GM23248 (cell line): ENCODE data around the gene CTXND2. TPM values are rescaled to one million over a fixed set of nuclear protein-coding genes. Genes with fewer than 3 reads are reported as not detected.

Source experiments
- DNase-seq: peaks from one replicate; pipeline ENCODE4 v3.0.0-alpha.2; 2015
- H2AFZ ChIP-seq: fragments of 200-600 bp; sonication (generic); 2 replicates; pipeline ENCODE4 v1.6.1; 2016; ENCODE audit warnings: antibody characterized with exemption
- H3F3A ChIP-seq: fragments of 200-600 bp; sonication (generic); 2 replicates; pipeline ENCODE4 v1.6.1; 2016; ENCODE audit warnings: mild to moderate bottlenecking, antibody characterized with exemption, mixed run types; ENCODE audit not compliant: insufficient read depth
- H3K27ac ChIP-seq: fragments of 200-600 bp; sonication (generic); 2 replicates; pipeline ENCODE4 v1.5.1; 2016; ENCODE audit warnings: mild to moderate bottlenecking
- H3K27me3 ChIP-seq: fragments of 200-600 bp; sonication (generic); replicated peaks from 2 replicates; pipeline ENCODE4 v1.6.1; 2016; ENCODE audit warnings: mild to moderate bottlenecking; ENCODE audit not compliant: insufficient read depth
- H3K36me3 ChIP-seq: fragments of 200-600 bp; sonication (generic); 2 replicates; pipeline ENCODE4 v1.6.1; 2016; ENCODE audit warnings: low read depth, mild to moderate bottlenecking
- H3K4me1 ChIP-seq: fragments of 200-600 bp; sonication (generic); 2 replicates; pipeline ENCODE4 v1.6.1; 2016; ENCODE audit warnings: mild to moderate bottlenecking; ENCODE audit not compliant: insufficient read depth
- H3K4me2 ChIP-seq: fragments of 200-600 bp; sonication (generic); one replicate; pipeline ENCODE4 v1.6.1; 2016; ENCODE audit warnings: mild to moderate bottlenecking; ENCODE audit not compliant: unreplicated experiment
- H3K4me3 ChIP-seq: fragments of 200-600 bp; sonication (generic); 2 replicates; pipeline ENCODE4 v1.5.1; 2016; ENCODE audit warnings: mild to moderate bottlenecking
- H3K79me2 ChIP-seq: fragments of 200-600 bp; sonication (generic); 2 replicates; pipeline ENCODE4 v1.6.1; 2016; ENCODE audit warnings: mild to moderate bottlenecking; ENCODE audit not compliant: insufficient read depth
- H3K9ac ChIP-seq: fragments of 200-600 bp; sonication (generic); 2 replicates; pipeline ENCODE4 v1.6.1; 2016; ENCODE audit warnings: mild to moderate bottlenecking
- H3K9me2 ChIP-seq: fragments of 200-600 bp; sonication (generic); 2 replicates; pipeline ENCODE4 v1.6.1; 2016; ENCODE audit warnings: mixed run types, mild to moderate bottlenecking, moderate library complexity; ENCODE audit not compliant: insufficient read depth
- H3K9me3 ChIP-seq: fragments of 200-600 bp; sonication (generic); one replicate; pipeline ENCODE4 v1.6.1; 2017; ENCODE audit warnings: low read depth
- H4K20me1 ChIP-seq: fragments of 200-600 bp; sonication (generic); 2 replicates; pipeline ENCODE4 v1.6.0; 2016; ENCODE audit not compliant: insufficient read depth
- EZH2 ChIP-seq: fragments of 200-600 bp; sonication (generic); IDR thresholded peaks from 2 replicates; pipeline ENCODE4 v1.6.1; 2018; ENCODE audit warnings: antibody characterized with exemption, mild to moderate bottlenecking; ENCODE audit not compliant: insufficient read depth, poor library complexity, severe bottlenecking
- EZH2phosphoT487 ChIP-seq: fragments of 200-600 bp; sonication (generic); IDR thresholded peaks from 2 replicates; pipeline ENCODE4 v1.6.1; 2018; ENCODE audit warnings: antibody characterized with exemption, moderate library complexity, mild to moderate bottlenecking, low read depth; ENCODE audit not compliant: insufficient read depth
- WGBS, 2 experiments: methylation state at CpG; one replicate each; pipeline ENCODE4 v1.1.6; 2015 to 2017; ENCODE audit warnings: low lambda C conversion rate in 2 of 2, low coverage in 1 of 2; ENCODE audit errors: missing lambda C conversion rate in 2 of 2; 5-methylcytosine and 5-hydroxymethylcytosine counted together
- in situ Hi-C: fragments of 300-500 bp; cut with MboI; formaldehyde crosslinking; loops from 2 replicates; pipeline ENCODE4 v1.15.0; 2020
- polyA plus RNA-seq: library from polyadenylated mRNA; unstranded; fragments of >200 nt; fragmentation: Nextera tagmentation; extraction: Ambion mirVana; gene quantifications from 2 replicates; pipeline ENCODE4 v1.2.1, GENCODE V29; 2016
- total RNA-seq: library from RNA; depleted of rRNA; stranded (reverse); fragments of >200 nt; shearing (Covaris generic); gene quantifications from 2 replicates; pipeline ENCODE4 v1.2.3, GENCODE V29; 2014

CTXND2 gene
- total and polyA plus RNA-seq, 2 experiments from 2014 or later, result not detected

GRCh38 chr1:150909585-150910180 lies 22.7 kb downstream of the CTXND2 start:
- no peak for DNase-seq
- no peak for TF ChIP-seq EZH2phosphoT487
- no peak for TF ChIP-seq EZH2
- H3K36me3 ChIP-seq, result no peaks in the 10 kb centered on the region
- no peak overlapping the region for H2AFZ ChIP-seq
- no peaks in the 10 kb centered on the region for H3K9me3 ChIP-seq
- peaks cover under 1% of the 10 kb centered on the region; the same call in 1 of the 2 replicates for H3F3A ChIP-seq
- H4K20me1 ChIP-seq, result no peaks in the 10 kb centered on the region; the same call in 1 of the 2 replicates
- no peaks in the 10 kb centered on the region for H3K27me3 ChIP-seq
- no peak overlapping the region for H3K4me3 ChIP-seq
- no peaks in the 10 kb centered on the region for H3K9me2 ChIP-seq
- H3K4me2 ChIP-seq, result no peak overlapping the region
- H3K4me1 ChIP-seq, result 0 out of 2 replicates have a peak, but pooled peaks cover 2% of the 10 kb centered on the region
- WGBS, 2 experiments, result 80 to 84% methylated on average over 4 of the region's 4 CpGs
- no peaks in the 10 kb centered on the region for H3K79me2 ChIP-seq
- no peak overlapping the region for H3K9ac ChIP-seq
- H3K27ac ChIP-seq, result no peak overlapping the region
- in situ Hi-C loops, result no loop called here

DNA sequence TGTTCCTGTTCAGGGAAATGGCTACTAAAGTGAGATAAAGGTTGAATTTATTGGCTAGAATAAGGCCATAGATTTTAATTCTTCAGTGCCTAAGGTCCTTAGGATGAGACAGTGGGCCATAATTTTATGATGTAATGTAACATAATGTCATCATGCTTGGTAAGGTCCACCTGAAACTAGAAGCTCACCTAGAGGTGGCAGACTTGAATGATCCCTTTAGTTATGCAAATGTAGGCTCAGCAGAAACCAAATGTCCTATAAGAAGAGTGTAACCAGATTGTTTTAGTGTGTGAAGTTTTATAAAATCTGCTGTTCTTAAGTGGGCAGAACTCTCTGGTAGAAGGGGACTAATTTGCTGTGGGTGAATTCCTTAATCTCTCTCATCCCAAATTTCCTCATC lies 25.7 kb downstream of the CTXND2 start:
- H4K20me1 ChIP-seq, result no peaks in the 10 kb centered on the region; the same call in 1 of the 2 replicates
- no peak overlapping the region for H2AFZ ChIP-seq
- H3F3A ChIP-seq, result peaks cover 5% of the 10 kb centered on the region; the same call in 1 of the 2 replicates
- TF ChIP-seq EZH2phosphoT487 (no peak), EZH2 (no peak)
- in situ Hi-C loops, result no loop called here
- no peak overlapping the region for H3K4me3 ChIP-seq
- no peaks in the 10 kb centered on the region for H3K79me2 ChIP-seq
- H3K4me1 ChIP-seq, result 0 out of 2 replicates have a peak, but pooled peaks cover 2% of the 10 kb centered on the region
- H3K36me3 ChIP-seq, result no peaks in the 10 kb centered on the region
- no peaks in the 10 kb centered on the region for H3K9me2 ChIP-seq
- no peaks in the 10 kb centered on the region for H3K9me3 ChIP-seq
- no peak overlapping the region for H3K27ac ChIP-seq
- H3K27me3 ChIP-seq, result no peaks in the 10 kb centered on the region
- no peak overlapping the region for H3K9ac ChIP-seq
- no peak for DNase-seq
- no peak overlapping the region for H3K4me2 ChIP-seq

GRCh38 chr1:150917387-150917786 lies 30.5 kb downstream of the CTXND2 start:
- Histone ChIP-seq H3K4me2 (no peak overlapping the region), H3F3A (peaks cover 10% of the 10 kb centered on the region; the same call in 1 of the 2 replicates), H3K4me1 (0 out of 2 replicates have a peak, but pooled peaks cover 6% of the 10 kb centered on the region), H3K36me3 (no peaks in the 10 kb centered on the region), H3K27ac (no peak overlapping the region), H3K27me3 (no peaks in the 10 kb centered on the region), H3K9me3 (no peaks in the 10 kb centered on the region), H2AFZ (no peak overlapping the region), H3K4me3 (no peak overlapping the region), H3K79me2 (no peaks in the 10 kb centered on the region), H4K20me1 (no peaks in the 10 kb centered on the region; the same call in 1 of the 2 replicates), H3K9me2 (no peaks in the 10 kb centered on the region), H3K9ac (no peak overlapping the region)
- 83 to 86% methylated on average over 7 of the region's 7 CpGs for WGBS, 2 experiments
- in situ Hi-C loops, result no loop called here
- TF ChIP-seq EZH2phosphoT487, result no peak
- TF ChIP-seq EZH2, result no peak
- no peak for DNase-seq

DNA sequence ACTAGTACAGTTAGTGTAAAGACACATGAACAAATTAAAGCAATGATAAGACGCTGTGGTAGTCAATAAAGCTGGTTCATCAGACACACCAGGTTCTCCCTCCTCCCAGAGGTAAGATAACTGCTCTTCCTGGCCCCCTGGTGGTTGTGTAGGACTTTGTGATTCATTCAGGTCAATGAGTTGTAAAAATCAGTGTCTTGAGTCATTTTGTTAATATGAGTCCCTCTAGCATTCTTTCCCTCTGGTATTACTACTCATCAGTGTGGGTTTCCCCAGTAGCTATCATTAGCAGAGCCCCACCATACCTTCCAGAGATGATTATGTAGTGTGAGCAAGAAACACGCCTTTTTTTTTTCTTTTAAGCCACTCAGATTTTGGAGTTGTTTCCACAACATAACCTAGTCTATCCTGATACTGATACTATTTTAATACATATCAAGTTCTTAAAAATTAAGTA lies 35.6 kb downstream of the CTXND2 start:
- TF ChIP-seq EZH2 (no peak), EZH2phosphoT487 (no peak)
- in situ Hi-C loops, result no loop called here
- peak; percentile 96 for DNase-seq
- H3K4me1 ChIP-seq, result peaks cover 8% of the 10 kb centered on the region
- H3K9ac ChIP-seq, result no peak overlapping the region
- no peaks in the 10 kb centered on the region for H3K9me3 ChIP-seq
- H3K79me2 ChIP-seq, result peaks cover 13% of the 10 kb centered on the region
- 0 out of 2 replicates have a peak overlapping the region, but pooled peaks have one; percentile 38 for H3K27ac ChIP-seq
- no peak overlapping the region for H3K4me3 ChIP-seq
- H3K36me3 ChIP-seq, result no peaks in the 10 kb centered on the region
- H3K4me2 ChIP-seq, result peak overlapping the region; percentile 46
- no peaks in the 10 kb centered on the region for H3K27me3 ChIP-seq
- no peaks in the 10 kb centered on the region for H4K20me1 ChIP-seq
- 0 out of 2 replicates have a peak, but pooled peaks cover 11% of the 10 kb centered on the region for H3F3A ChIP-seq
- H3K9me2 ChIP-seq, result no peaks in the 10 kb centered on the region
- peak overlapping the region; percentile 40 for H2AFZ ChIP-seq
- 3 to 6% methylated on average over 2 of the region's 2 CpGs for WGBS, 2 experiments
